Left lung (tissue), 10 donors: ENCODE measurements around the gene SPG21. TPM values are rescaled to one million over a fixed set of nuclear protein-coding genes. Genes with fewer than 3 reads are reported as not detected.

Experiments used
- ATAC-seq: fragments of 200-7000 bp; cut with Tn5 transposase; one replicate; pipeline ENCODE4 v1.9.1; 2020; ENCODE audit warnings: moderate library complexity
- DNase-seq, 4 donors: peaks; one replicate each; pipeline ENCODE4 v3.0.0-alpha.2; 2013 to 2020
- H3K27ac ChIP-seq, 2 donors: fragments of 200-600 bp; sonication (generic) in 1 of 2; one replicate each; pipeline versions ENCODE4 v1.5.0 to v1.8.0; 2020 to 2021
- H3K27me3 ChIP-seq, 2 donors: fragments of 200-600 bp; sonication (generic) in 1 of 2; one replicate each; pipeline versions ENCODE4 v1.5.0 to v1.8.0; 2020 to 2021
- H3K36me3 ChIP-seq, 2 donors: fragments of 200-600 bp; sonication (generic) in 1 of 2; one replicate each; pipeline versions ENCODE4 v1.5.0 to v1.8.0; 2020 to 2021
- H3K4me1 ChIP-seq, 2 donors: fragments of 200-600 bp; one replicate each; pipeline ENCODE4 v1.8.0; 2021
- H3K4me3 ChIP-seq, 2 donors: fragments of 200-600 bp; sonication (generic) in 1 of 2; one replicate each; pipeline versions ENCODE4 v1.5.0 to v1.8.0; 2020 to 2021; ENCODE audit warnings: mild to moderate bottlenecking in 1 of 2
- H3K9me3 ChIP-seq, 2 donors: fragments of 200-600 bp; sonication (generic) in 1 of 2; one replicate each; pipeline versions ENCODE4 v1.5.0 to v1.8.0; 2020 to 2021
- intact Hi-C, 2 donors: fragments of 100-400 bp; cut with DNase I; formaldehyde crosslinking; loops; one replicate each; pipeline versions ENCODE4 v1.11.2 to v1.14.2; 2022
- polyA plus RNA-seq, 6 donors: library from polyadenylated mRNA; unstranded; fragments of 120-200 nt; gene quantifications; one replicate each; pipeline ENCODE4 v1.2.1, GENCODE V29; 2013; ENCODE audit not compliant: insufficient read length in 6 of 6
- total RNA-seq, 2 donors: library from RNA; stranded (reverse); fragmentation: NEBNext Ultra II Directional; extraction: Animal tissue kit (Norgen Biotek cat#: 25700); gene quantifications; one replicate each; pipeline ENCODE4 v1.2.1, GENCODE V29; 2021
- TF ChIP-seq, protein P1 (sequence below), 2 donors: fragments of 200-600 bp; sonication (generic) in 1 of 2; IDR thresholded peaks; one replicate each; pipeline versions ENCODE4 v1.5.0 to v1.8.0; 2021; ENCODE audit warnings: antibody characterized with exemption in 2 of 2
- donor health status: DM: no; HTN: yes; CAD: no.
- donor health status: DM: no; HTN: no; CAD: no.

SPG21 gene
- total and polyA plus RNA-seq, 8 donors: 93.9 to 123 (median 104) TPM

DNA sequence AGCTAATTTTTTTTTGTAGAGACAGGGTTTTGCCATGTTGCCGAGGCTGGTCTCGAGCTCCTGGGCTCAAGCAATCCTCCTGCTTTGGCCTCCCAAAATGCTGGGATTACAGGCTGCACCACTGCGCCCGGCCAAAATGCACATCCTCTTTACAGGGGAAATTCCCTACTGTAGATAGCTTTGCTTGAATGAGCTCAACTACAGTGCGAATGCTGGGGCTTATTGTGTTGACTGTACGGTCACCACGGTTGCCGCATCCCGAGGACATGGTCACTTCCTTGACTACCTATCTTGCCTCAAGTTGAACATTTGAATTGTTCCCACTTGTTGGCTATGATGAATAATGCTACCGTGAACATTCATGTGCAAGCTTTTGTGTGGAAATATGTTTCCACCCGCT, 45.0 kb upstream of the SPG21 start:
- TF ChIP-seq, protein P1, sequence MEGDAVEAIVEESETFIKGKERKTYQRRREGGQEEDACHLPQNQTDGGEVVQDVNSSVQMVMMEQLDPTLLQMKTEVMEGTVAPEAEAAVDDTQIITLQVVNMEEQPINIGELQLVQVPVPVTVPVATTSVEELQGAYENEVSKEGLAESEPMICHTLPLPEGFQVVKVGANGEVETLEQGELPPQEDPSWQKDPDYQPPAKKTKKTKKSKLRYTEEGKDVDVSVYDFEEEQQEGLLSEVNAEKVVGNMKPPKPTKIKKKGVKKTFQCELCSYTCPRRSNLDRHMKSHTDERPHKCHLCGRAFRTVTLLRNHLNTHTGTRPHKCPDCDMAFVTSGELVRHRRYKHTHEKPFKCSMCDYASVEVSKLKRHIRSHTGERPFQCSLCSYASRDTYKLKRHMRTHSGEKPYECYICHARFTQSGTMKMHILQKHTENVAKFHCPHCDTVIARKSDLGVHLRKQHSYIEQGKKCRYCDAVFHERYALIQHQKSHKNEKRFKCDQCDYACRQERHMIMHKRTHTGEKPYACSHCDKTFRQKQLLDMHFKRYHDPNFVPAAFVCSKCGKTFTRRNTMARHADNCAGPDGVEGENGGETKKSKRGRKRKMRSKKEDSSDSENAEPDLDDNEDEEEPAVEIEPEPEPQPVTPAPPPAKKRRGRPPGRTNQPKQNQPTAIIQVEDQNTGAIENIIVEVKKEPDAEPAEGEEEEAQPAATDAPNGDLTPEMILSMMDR (IDR thresholded peaks at IDR 0.05): no peak
- H3K27me3 ChIP-seq: no peaks in the 10 kb centered on the region
- no peaks in the 10 kb centered on the region for H3K9me3 ChIP-seq
- H3K36me3 ChIP-seq: no peaks in the 10 kb centered on the region
- no peak overlapping the region for H3K4me3 ChIP-seq
- H3K27ac ChIP-seq: no peak overlapping the region
- peaks cover 0 to 11% of the 10 kb centered on the region in 2 donors for H3K4me1 ChIP-seq
- ATAC-seq (no peak), DNase-seq (no peak)
- intact Hi-C loops: loop anchor here in 1 of 2 donors (10.0 kb wide), 1 partner anchor 60 kb away; no protein-coding TSS in a partner anchor

DNA sequence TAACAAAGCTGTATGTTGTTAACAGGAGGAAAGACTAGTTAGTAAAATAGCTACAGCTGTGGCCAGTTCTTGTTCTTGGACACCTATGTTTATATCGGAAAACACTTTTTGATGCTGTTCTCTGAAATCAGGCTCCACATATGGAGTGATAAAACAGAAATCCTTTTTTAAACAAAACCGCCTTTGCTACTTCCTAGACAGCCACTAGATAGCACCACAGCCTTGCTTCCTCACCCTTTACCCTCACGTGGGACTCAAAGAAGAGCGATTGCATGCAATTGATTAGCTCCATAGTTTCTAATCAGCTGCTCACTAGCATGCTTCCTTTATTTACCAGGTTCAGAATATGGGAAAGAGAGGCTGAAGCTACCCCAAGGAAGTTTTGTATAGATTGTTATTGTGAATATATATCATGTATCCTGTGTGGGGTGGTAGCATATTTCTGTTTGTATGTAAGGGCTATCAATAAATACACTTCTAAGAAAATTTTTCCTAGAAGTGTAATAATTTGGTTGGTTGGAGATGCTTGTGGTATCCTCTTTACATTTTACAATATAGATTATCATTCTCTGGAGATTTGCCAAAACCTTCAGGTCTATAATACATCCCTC, 44.0 kb upstream of the SPG21 start:
- no peaks in the 10 kb centered on the region for H3K27me3 ChIP-seq
- no peaks in the 10 kb centered on the region for H3K36me3 ChIP-seq
- peaks cover 0 to 15% of the 10 kb centered on the region in 2 donors for H3K4me1 ChIP-seq
- H3K4me3 ChIP-seq: no peak overlapping the region
- TF ChIP-seq, protein P1 (IDR thresholded peaks at IDR 0.05): no peak
- H3K27ac ChIP-seq: no peak overlapping the region
- DNase-seq (peak in 1 of 4 donors; percentile 54), ATAC-seq (peak; percentile 48)
- no peaks in the 10 kb centered on the region for H3K9me3 ChIP-seq
- intact Hi-C loops: loop anchor here in 1 of 2 donors (10.0 kb wide), 1 partner anchor 61 kb away; no protein-coding TSS in a partner anchor

DNA sequence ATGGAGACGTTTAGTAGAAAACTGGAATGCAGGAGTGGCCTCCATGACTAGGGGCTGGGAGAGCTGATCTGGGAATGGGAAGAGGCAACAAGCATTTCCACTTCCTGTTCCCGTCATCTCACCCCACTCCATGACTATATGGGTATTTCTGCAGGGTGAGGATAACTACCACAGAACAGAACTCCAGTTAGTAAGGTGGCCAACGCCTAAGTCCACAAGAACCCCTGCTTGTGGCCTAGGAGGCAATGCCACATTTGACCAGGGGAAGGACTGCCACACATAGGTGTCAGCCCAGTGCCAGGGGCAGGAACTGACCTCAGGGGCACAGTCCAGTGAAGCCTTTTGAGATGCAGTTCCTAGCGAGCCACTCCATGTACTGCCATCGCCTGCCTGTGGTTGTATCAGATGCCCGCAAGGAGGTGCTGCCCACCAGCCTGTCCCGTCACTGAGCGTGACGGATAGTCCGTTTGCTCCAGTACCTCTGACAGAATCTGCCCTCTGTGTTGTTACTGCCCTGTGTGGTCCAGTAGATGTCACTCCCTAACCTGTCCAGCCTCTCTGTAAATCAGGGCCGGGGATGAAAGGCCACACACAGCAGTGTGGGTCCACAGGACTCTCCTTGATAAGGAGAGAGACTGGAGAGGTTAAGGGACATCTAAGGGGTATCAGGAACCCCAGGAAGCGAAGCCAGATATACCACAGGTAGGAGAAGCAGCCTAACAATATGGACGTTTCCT, 43.3 kb upstream of the SPG21 start:
- Histone ChIP-seq H3K27ac (no peak overlapping the region), H3K27me3 (no peaks in the 10 kb centered on the region), H3K36me3 (no peaks in the 10 kb centered on the region), H3K4me3 (no peak overlapping the region), H3K9me3 (no peaks in the 10 kb centered on the region), H3K4me1 (peaks cover 7 to 23% of the 10 kb centered on the region in 2 donors)
- TF ChIP-seq, protein P1 (IDR thresholded peaks at IDR 0.05): peak; percentile 28 to 68
- ATAC-seq (peak; percentile 83), DNase-seq (peak in 3 of 4 donors; percentile 56 to 77 (median 74))
- intact Hi-C loops: loop anchor here in 1 of 2 donors (10.0 kb wide), 1 partner anchor 62 kb away; no protein-coding TSS in a partner anchor

DNA sequence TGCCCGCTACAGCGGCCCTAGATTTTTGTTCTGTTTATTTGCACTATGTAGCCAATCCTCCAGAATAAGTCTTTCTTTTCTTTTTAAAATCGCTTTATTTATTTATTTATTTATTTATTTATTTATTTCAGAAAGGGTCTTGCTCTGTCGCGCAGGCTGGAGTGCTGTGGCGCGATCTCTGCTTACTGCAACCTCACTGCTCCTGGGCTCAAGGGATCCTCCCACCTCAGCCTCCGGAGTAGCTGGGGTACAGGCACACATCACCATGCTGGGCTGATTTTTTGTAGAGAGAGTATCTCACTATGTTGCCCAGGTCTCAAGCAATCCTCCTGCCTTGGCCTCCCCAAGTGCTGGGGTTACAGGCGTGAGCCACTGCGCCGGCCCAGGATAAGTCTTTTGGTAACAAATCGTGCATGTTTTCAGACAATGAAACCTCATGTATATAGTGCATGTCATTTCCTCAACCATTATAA, 40.1 kb upstream of the SPG21 start:
- Histone ChIP-seq H3K9me3 (no peaks in the 10 kb centered on the region), H3K27me3 (no peaks in the 10 kb centered on the region), H3K4me1 (peaks cover 10 to 30% of the 10 kb centered on the region in 2 donors), H3K4me3 (peak overlapping the region; percentile 96 to 98), H3K36me3 (peaks cover 0 to 21% of the 10 kb centered on the region in 2 donors), H3K27ac (peak overlapping the region in 1 of 2 donors; percentile 78)
- TF ChIP-seq, protein P1 (IDR thresholded peaks at IDR 0.05): no peak
- ATAC-seq: no peak
- intact Hi-C loops: loop anchor here in 1 of 2 donors (10.0 kb wide), 1 partner anchor 65 kb away; no protein-coding TSS in a partner anchor
- DNase-seq: no peak
